HG03378 (cell line): ENCODE measurements around the gene RIPK1.
"Not testable (repeated sequence)": the region's sequence is repeated elsewhere in the genome, so short reads cannot be mapped to it uniquely, and the experiment has no call there.

ENCODE experiments used
- ATAC-seq: cut with Tn5 transposase; IDR thresholded peaks from one replicate; pipeline ENCODE4 v1.9.1; 2021; ENCODE audit warnings: mild to moderate bottlenecking, moderate library complexity; ENCODE audit not compliant: unreplicated experiment

Gene RIPK1

DNA sequence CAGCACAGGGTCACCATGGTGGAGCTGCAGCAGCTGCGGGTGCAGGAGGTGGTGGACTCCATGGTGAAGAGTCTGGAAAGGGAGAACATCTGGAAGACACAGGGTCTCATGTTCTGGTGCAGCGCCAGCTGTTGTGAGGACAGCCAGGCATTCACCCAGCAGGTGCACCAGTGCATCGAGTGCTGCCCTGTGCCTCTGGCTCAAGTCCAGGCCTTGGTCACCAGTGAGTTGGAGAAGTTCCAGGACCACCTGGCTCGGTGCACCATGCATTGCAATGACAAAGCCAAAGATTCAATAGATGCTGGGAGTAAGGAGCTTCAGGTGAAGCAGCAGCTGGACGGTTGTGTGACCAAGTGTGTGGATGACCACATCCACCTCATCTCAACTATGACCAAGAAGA is 22.9 kb upstream of the RIPK1 start:
- ATAC-seq, result no peak

DNA sequence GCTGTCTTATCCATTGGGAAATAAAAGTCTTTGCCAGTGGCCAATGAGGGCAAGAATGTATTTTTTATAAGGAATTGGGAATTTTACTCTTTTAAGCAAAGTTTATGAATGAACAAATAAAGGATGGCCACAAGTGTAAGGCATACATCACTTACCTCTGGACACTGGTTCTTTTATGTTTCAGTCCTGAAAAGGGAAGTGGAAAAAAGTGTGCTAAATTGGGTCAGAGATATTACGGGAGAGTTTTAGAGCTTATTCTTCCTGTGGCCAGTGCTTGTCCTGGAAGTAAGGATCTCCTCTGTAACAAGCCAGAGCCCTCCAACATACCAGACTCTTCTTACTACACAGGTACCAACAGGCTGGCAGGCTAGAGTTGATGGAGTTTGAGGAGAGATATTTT is 22.5 kb upstream of the RIPK1 start:
- no peak for ATAC-seq

- ATAC-seq, result no peak
Measured at GRCh38 chr6:3046295-3046694, 22.0 kb upstream of the RIPK1 start.

GRCh38 chr6:3048009-3048408 is 20.3 kb upstream of the RIPK1 start:
- ATAC-seq, result not testable (repeated sequence)

- no peak for ATAC-seq
Measured at GRCh38 chr6:3052481-3053230, 15.6 kb upstream of the RIPK1 start.

GRCh38 chr6:3053231-3053508 is 15.1 kb upstream of the RIPK1 start:
- ATAC-seq, result no peak

GRCh38 chr6:3054229-3055157 is 13.8 kb upstream of the RIPK1 start:
- ATAC-seq, result not testable (repeated sequence)

DNA sequence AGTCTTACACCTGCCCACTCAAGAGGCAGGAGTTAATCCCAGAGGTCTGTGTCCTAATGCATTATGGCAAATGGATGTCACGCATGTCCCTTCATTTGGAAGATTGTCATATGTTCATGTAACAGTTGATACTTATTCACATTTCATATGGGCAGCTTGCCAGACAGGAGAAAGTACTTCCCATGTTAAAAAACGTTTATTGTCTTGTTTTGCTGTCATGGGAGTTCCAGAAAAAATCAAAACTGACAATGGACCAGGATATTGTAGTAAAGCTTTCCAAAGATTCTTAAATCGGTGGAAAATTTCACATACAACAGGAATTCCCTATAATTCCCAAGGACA is 13.2 kb upstream of the RIPK1 start:
- ATAC-seq, result not testable (repeated sequence)

GRCh38 chr6:3057063-3057770 is 11.1 kb upstream of the RIPK1 start:
- ATAC-seq, result no peak

DNA sequence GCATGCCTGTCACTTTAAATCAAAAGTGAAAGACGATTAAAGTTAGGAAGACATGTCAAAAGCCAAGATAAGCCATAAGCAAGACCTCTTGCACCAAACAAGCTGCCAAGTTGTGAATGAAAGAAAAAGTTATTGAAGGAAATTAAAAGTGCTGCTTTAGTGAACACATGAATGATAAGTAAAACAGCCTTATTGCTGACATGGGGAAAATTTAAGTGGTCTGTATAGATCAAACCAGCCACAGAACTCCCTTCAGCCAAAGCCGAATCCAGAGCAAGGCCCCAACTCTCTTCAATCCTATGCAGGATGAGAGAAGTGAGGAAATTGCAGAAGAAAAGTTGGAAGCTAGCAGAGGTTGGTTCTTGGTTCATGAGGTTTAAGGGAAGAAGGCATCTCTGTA is 9.3 kb upstream of the RIPK1 start:
- no peak for ATAC-seq

DNA sequence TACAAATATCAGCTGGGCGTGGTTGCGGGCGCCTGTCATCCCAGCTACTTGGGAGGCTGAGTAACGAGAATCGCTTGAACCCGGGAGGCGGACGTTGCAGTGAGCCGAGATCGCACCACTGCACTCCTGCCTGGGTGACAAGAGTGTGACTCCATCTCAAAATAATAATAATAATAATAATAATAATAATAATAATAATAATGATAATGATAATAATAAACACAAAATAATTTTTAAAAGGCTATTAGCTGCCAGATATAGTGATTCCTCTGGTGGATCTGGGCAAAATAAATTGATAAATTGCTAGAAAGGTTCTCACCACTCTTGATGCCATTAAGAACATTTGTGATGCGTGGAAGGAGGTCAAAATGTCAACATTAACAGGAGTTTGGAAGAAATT is 8.2 kb upstream of the RIPK1 start:
- ATAC-seq, result not testable (repeated sequence)

DNA sequence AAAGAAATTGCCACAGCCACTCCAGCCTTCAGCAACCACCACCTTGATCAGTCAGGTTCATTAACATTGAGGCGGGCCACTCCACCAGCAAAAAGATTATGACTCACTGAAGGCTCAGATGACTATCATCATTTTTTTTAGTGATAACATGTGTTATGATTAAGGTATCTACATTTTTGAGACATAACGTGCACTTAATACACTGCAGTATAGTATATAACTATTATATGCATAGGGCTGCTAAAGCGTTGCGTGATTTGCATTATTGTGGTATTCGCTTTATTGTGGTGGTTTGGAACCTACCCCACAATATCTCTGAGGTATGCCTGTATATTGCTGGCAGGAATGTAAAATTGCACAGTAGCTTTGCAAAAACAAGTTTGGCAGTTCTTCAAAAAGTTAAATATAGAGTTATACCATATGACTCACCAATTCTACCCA is 6.8 kb upstream of the RIPK1 start:
- no peak for ATAC-seq

DNA sequence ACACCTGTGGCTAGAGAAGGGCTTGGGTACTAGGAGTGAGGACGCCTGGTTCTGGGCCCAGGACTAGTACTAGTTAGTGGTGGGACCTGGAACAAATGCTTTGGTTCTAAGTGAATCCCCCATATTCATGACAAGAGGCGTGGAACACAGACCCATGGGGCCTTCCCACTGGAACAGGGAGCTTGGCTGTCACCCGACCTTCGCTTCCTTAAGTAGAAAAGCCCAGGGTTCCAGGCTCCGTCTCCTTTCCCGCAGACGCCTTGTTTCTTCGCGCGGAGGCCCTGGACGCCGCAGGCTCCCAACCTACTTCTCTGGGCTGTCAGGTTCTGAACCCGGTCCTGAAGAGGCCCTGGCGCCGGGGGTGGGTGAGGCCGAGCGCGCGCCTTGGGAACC is 5.0 kb upstream of the RIPK1 start:
- not testable (repeated sequence) for ATAC-seq

DNA sequence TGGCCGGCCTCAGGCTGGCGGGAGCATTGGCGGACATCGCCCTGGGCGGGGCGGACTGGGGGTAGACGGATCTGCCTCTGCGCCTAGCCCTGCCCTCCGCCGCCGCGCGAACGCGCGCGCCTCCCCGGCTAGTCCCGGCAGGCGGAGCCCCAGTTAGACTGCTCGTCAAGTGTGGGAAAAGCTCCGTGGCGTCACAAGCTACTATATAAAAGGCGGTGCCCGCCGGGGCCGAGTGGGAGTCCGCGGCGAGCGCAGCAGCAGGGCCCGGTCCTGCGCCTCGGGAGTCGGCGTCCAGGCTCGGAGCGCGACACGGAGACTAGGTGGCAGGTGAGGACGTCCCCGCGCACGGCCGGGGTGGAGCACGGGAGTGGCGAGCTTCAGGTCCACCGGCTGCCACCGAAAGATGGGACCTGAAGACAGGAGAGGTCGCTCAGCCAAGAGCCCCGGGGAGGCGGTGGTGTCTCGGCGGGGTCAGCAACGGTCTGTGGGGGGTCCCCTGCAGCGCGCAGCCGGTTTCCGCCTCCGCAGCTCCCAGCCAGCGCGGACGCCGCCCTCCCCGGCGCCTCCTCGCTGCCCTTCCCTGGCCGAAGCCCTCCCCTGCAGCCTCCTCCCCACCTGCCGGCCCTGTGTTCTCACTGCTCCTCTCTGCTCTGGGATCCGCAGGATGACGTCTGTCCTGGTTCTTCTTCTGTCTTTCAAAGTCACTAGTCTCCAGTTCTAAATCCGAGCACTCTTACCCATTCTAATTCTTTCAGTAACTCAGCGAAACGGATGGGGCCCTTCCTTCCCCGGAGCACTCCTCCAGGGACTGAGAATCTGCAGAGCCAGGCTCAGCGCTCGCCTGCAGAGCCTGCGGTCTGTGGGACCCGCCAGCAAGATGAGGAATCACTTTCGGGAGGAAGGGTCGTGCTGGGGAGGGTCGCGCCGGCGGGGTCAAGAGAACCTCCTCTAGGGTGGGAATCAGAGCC is 4.3 kb upstream of the RIPK1 start:
- ATAC-seq, result peak; percentile 52

GRCh38 chr6:3071568-3071967 is 3.3 kb downstream of the RIPK1 start:
- ATAC-seq, result no peak

- ATAC-seq, result no peak
Measured at GRCh38 chr6:3072798-3073197, 4.5 kb downstream of the RIPK1 start.

DNA sequence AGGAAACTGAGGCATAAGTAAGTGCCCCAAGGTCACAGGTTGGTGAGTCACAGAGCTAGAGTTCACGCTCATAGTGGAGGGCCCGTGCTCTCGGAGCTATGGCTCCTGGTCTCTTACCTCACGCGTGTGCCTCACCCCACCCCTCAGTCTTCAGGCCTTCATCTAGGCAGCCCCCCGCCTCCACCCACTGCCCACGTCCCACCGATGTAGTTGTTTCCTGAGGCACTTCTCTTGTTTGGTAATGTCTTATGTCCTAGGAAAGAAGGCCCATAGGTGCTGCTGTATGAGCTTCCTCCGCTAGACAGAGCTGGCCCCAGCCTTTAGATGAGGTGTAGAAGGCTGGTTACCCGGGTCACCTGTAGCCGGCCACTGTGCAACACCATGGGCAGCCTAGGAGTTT is 5.1 kb downstream of the RIPK1 start:
- ATAC-seq, result no peak

DNA sequence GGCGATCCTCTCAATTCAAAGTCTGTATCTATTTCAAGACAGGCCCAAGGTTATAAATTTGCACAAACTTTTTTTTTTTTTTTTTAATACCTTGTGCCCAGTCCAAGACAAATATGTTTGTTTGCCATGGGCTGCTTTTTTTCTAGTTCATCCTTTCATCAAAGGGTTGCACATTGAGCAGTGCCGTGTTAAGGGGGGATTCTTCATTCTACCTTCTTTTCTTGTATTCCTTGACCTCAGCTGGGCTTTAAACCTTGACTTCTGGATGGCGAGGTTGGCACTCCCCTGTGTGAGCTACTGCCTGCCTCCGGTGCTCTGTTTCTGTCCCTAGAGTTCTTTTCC is 7.4 kb downstream of the RIPK1 start:
- no peak for ATAC-seq

DNA sequence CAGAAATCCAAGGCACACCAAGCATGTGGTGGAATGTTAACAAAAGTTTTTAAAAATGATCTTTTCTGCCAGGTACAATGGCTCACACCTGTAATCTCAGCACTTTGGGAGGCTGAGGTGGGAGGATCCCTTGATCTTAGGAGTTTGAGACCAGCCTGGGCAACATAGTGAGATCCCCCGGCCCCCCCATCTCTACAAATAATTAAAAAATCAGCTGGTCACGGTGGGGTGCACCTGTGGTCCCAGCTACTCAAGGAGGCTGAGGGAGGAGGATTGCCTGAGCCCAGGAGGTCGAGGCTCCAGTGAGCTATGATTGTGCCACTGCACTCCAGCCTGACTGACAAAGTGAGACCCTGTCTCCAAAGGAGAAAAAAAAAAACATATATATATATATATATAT is 8.0 kb downstream of the RIPK1 start:
- ATAC-seq, result no peak

DNA sequence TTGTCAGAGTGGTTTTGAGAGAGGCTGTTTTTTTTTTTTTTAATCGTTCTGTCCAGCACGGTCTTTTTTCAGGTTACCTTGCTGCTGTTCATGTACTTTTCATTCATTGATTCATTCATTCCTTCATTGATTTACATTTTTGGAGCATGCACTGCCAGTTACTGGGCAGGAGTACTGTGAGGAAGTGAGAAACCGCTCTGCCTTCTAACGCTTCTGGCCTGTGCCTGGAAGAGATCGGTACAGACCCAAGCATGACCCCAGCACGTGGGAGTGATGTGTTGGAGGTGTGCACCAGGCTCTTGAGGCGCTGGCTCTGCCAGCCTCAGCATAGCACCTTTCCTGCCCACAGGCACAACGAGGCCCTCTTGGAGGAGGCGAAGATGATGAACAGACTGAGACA is 9.1 kb downstream of the RIPK1 start:
- ATAC-seq, result no peak

GRCh38 chr6:3078952-3079351 is 10.7 kb downstream of the RIPK1 start:
- ATAC-seq, result not testable (repeated sequence)
